T47D (cell line): Measurements from ENCODE around the gene TUSC1.
"Not testable (repeated sequence)": the region's sequence is repeated elsewhere in the genome, so short reads cannot be mapped to it uniquely, and the experiment has no call there.

Source experiments
- DNase-seq, 2 experiments: peaks; one replicate each; pipeline versions ENCODE4 v3.0.0 to v3.0.0-alpha.2; 2011 to 2012; ENCODE audit warnings: low read depth in 1 of 2, low spot score in 1 of 2
- JUND ChIP-seq: IDR thresholded peaks from 2 replicates; pipeline ENCODE4 v1.6.1; 2012; ENCODE audit warnings: low read depth
- in situ Hi-C: cut with HindIII; loops from 2 replicates; pipeline ENCODE4 v1.10.0; 2016; ENCODE audit warnings: low sequenced_read_pairs, low pct_unique_long_range_greater_than_20kb

TUSC1 gene

DNA sequence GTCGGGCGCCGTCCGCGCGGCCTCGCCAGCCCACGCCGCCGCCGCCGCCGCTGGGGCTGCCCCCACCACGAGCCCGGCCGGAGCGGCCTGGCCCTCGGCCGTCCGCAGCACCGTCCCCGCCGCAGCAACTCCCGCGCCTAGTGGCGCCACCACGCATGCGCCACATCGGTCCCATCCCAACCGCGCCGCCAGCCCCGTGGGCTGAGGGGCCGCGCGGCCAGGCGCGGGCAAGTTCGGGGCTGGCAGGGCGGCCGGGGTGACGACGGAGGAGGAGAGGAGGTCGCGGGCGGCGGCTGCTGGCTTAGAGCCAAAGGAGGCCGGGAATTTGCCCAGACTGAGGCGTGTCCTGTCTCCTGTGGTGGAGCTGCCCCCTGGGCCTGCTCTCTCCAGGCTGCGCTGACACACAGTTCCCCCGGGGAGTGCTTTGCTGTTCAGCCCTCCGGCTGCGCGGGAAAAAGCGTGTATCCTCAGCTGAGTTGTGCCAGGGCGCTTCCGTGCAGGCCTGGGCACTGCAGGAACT is at the start of gene TUSC1:
Gene TUSC1, minus strand, starts transcription at position 298 of the 520 bp plus-strand sequence. Its CDS starts 132 bp downstream, at position 166.
- DNase-seq: peak; percentile 19 to 84
- in situ Hi-C loops: no loop called here

DNA sequence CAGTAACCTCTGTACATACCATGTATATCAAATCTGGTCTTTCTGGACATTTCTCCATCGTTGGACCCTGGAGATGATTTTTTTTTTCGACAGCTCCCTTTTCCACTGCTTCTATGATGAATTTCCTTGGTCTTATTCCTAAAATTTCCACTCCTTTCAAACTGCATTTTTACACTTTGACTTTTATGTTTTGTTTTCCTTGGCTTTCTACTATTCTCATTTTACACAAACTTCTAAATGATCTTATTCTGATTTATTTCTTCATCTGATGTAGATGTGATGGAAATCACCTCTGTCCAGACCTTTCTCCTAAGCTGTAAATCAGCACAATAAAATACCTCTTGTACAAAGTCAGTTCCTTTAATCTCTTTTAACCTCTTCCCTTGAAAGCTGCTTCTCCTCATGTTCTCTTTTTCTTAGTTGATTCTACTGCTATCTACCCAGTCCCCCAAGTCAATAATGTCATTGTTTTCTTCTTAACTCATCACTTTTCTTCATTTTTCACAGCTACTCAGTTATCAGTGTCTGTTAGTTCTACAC is 48.7 kb upstream of the TUSC1 start:
- no peak for TF ChIP-seq JUND
- in situ Hi-C loops: no loop called here

More for the DNA sequence above, at the start of gene TUSC1:
- TF ChIP-seq JUND: no peak

DNA sequence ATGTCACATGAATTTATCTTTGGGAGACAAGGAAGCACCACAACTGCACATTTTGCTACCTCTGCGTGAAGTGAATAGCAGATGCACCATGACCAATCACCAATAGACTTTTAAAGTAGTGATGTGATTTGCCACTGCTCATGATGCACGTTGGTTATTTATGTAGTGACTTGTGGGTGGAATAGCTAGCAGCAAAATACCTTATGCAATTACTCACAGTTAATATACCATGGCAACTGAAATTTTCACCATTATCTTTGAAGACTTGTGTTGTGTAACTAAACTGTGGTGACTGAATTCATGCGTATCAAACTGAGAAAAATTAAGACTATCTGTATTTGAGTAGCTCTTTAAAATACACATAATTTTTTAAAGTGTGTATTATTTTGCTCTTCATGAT is 46.2 kb upstream of the TUSC1 start:
- TF ChIP-seq JUND: no peak
- in situ Hi-C loops: no loop called here
- peak in 1 of 2 experiments; percentile 4 for DNase-seq

More for the DNA sequence above, 48.7 kb upstream of the TUSC1 start:
- no peak for DNase-seq

GRCh38 chr9:25716220-25716872 is 38.1 kb upstream of the TUSC1 start:
- TF ChIP-seq JUND: peak; percentile 18; the same call in 1 of the 2 replicates
- in situ Hi-C loops: no loop called here
- peak; percentile 44 to 94 for DNase-seq

DNA sequence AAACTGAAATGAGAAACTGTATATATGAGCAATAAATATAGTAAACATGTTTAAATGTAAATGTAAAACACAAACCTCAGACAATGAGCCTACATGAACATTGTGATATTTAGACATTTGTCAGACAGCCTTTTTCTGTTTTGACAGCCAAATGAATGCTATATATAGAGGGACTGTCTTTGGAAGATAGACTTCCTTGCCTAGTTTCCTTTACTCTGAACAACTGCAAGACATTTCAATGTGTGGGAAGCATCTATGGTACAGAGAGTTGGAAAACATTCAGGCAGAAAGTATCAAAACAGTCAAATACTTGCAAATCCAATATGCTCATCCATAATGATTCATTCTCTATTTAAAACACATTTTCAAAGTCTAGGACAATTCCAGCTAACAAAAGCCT is 31.7 kb upstream of the TUSC1 start:
- in situ Hi-C loops: no loop called here
- DNase-seq: no peak
- TF ChIP-seq JUND: no peak

- no peak for DNase-seq
- no peak for TF ChIP-seq JUND
- in situ Hi-C loops: no loop called here
These were observed 26.6 kb upstream of the TUSC1 start for GRCh38 chr9:25704800-25705199.

DNA sequence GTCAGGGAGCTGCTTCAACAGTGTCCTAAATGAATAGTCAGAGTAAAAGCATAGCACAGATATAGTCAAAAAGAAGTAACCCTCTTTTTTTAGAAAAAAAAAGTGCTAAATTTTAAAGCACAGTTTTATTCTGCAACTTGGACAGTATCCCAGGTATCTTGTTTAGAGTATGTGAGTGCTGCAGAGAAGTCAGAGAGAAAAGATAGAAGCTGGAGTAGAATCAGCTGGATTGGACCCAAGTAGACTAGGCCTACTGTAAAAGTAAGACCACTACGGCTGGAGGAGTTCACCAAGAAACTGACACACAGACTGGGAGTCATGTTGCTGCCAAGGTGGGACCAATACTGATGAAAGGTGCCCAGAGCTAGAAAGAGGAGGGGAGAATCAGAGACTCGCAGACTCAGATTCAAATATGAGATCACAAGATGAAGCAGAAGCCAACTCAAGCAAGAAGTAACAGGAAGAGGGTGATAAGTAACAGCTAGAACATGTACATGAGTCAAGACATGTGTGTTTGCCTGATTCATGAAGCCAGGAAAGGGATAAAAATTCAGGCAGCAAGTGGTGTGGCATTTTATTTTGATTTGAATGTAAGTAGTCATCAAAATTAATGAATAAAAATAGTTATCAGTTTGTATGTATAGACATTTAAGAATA is 25.6 kb upstream of the TUSC1 start:
- no peak for DNase-seq
- no peak for TF ChIP-seq JUND
- in situ Hi-C loops: no loop called here

GRCh38 chr9:25702536-25702935 is 24.3 kb upstream of the TUSC1 start:
- no peak for DNase-seq
- no peak for TF ChIP-seq JUND
- in situ Hi-C loops: no loop called here

DNA sequence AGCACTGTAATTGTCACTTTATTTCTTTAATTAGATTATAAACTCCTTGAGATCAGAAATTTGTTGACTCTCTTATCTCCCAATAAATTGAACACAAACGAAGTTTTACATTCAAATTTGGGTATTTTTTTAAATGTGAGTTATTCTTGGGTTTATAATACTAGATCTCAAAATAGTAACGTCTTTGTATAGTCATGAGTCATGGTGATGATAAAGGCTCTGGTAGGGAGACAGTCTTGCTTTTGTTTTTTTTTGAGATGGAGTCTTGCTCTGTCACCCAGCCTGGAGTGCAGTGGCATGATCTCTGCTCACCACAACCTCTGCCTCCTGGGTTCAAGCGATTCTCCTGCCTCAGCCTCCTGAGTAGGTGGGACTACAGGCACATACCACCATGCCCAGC is 22.7 kb upstream of the TUSC1 start:
- DNase-seq, in situ Hi-C loops: not testable (repeated sequence)

- no peak for DNase-seq
- no peak for TF ChIP-seq JUND
- in situ Hi-C loops: no loop called here
These were observed 22.2 kb upstream of the TUSC1 start for GRCh38 chr9:25700430-25700829.

DNA sequence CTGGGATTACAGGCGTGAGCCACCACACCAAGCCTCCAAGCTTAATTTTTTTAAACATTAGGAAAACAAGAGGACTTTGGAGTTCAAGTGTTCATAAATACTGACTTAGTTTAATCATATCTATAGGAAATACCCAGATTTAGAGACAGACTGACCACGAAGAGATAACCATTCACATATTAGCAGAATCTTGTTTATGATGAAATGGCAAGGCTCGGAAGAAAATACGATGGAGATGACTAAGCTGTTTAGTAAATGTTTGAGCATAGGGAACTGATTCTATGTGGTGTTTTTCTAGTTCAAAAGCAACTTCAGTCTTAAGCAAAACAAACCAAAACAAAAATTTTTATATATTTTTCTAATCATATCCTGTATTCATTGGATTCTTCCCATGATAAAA is 13.5 kb upstream of the TUSC1 start:
- in situ Hi-C loops: no loop called here
- no peak for TF ChIP-seq JUND
- no peak for DNase-seq

DNA sequence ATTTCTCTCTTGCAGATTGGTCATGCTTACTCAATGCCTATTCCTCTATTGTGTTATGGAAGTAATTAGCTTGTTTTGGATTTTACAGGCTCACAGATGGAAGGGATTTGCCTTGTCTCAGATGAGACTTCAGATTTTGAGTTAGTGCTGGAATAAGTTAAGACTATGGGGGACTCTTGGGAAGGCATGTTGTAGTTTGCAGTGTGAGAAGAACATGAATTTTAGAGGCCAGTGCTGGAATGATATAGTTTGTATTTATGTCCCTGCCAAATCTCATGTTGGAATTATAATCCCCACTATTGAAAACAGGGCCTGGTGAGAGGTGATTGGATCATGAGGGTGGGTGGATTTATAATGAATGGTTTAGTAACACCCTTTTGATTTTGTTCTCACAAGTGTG is 6.1 kb upstream of the TUSC1 start:
- in situ Hi-C loops: no loop called here
- TF ChIP-seq JUND: no peak
- no peak for DNase-seq

- in situ Hi-C loops: no loop called here
- TF ChIP-seq JUND: no peak
- DNase-seq: no peak
These were observed 3.0 kb upstream of the TUSC1 start for GRCh38 chr9:25681266-25681665.

- in situ Hi-C loops: no loop called here
- TF ChIP-seq JUND: no peak
These were observed 659 bp upstream of the TUSC1 start for GRCh38 chr9:25678846-25679360.

More at GRCh38 chr9:25678846-25679360, 659 bp upstream of the TUSC1 start:
- no peak for DNase-seq
